ENCODE data around the gene PPP3CB.

PPP3CB gene

DNA sequence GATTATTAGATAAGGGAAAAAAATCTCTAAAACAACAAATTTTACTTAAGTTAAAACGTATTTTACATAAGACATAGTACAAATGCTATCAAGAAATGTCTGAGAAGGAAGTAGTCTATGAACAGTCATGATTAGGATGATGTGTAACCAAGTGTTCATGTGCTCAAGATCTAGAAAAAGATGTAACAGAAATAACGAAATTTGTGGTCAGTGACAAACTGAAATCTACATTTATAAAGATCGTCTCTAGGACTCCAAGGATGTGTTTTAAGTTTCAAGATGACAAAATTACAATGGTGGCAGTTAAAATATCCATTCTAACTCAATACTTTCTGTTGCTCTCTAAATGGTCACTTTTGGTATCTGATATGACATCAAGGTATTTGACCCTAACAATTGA, 17.2 kb downstream of the PPP3CB start:
- DNase-seq = no peak

DNA sequence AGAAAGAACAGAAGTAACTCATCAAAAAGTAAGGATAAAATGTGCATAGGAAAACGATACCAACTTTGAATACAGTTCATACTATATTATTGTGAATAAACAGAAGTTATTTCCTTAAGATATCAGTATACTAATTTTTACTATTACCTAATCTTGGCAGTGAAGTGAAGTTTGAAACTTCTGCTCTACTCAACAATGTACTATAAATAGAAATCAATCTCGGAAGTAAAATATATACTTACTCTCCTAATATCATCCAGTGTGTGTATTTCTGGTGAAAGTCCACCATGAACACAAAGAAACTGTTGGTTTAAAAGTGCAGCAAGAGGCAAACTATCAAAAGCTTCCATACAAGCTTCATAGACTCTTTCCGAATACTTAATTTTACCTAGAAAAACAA, 24.6 kb downstream of the PPP3CB start:
- DNase-seq = no peak

DNA sequence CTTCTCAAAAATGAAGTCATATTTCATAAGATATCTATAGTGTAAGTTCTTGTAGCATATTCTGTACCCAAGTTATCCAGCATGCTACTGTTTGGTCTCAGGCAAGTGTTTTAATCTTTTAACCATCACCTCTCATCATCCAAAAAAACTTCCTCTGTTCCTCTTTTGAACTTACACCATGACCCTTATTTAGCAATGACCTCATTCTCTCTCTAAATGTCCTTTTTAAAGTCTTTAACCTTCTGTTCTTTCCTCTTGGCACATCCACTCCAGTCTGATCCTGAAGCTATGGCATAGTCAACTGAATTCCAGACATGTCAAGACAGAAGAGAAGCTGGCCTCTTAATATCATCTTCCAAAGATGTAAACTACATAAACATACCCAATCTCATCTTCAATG, 26.2 kb downstream of the PPP3CB start:
- DNase-seq = no peak

DNA sequence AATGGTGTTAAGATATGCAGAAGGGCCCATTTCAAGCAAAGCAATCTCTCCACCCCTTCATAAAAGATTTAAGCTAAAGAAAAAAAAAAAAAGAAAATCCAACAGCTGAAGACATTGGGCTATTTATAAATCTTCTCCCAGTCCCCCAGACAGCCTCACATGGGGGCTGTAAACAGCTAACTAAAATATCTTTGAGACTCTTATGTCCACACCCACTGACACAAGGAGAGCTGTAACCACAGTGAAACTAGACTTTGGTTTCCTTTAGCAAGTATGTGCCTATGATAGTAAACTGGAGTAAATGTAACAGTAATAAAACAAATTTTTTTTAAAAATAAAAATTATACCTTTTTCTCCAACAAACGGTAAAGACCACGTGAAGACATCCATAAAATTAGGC, 28.6 kb downstream of the PPP3CB start:
- DNase-seq = no peak

DNA sequence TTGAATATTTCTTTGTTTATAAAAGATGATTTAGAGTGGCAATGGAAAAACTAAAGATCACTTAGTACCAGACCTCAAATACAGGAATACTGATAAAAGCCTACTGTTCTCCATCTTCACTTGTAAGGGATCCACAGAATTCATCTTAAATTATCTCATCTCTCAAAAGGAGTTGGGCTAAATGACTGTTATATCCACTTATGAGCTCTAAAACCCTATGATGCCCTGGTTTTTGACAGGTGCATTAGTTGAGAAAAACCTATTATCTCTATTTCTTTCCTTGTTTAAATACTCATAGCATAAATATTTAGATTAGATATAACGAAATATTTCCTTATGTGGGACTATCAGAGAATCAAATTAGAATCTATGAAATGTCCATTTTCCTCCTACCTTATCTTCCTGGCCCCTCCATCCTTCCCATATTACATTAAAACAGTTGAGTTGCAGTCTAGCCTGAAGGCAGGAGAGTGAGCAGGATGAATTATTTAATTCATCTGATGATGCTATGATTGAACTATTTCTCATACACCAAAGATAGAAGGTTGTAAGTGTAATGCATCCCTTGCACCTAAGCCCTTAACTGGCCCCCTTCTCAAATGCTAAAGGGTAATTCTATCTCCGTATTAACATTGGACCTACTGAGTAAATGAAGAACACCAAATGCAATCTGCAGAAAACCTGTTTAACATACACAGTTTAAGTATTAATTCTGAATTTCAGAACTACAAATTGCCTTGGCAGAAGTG, 29.7 kb downstream of the PPP3CB start:
- DNase-seq = no peak

DNA sequence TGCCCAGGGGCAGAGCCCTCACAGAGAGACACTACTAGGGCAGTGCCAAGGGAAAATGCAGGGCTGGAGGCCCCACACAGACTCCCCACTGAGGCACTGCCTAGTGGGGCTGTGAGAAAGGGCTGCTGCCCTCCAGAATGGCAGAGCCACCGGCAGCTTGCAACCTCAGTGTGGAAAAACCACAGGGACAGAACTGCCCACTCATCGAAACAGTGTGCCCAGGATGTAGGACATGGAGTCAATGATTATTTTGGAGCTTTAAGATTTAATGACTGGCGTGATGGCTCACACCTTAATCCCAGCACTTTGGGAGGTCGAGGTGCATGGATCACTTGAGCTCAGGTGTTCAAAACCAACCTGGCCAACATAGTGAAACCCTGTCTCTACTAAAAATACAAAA, 34.9 kb downstream of the PPP3CB start:
- no peak for DNase-seq

DNA sequence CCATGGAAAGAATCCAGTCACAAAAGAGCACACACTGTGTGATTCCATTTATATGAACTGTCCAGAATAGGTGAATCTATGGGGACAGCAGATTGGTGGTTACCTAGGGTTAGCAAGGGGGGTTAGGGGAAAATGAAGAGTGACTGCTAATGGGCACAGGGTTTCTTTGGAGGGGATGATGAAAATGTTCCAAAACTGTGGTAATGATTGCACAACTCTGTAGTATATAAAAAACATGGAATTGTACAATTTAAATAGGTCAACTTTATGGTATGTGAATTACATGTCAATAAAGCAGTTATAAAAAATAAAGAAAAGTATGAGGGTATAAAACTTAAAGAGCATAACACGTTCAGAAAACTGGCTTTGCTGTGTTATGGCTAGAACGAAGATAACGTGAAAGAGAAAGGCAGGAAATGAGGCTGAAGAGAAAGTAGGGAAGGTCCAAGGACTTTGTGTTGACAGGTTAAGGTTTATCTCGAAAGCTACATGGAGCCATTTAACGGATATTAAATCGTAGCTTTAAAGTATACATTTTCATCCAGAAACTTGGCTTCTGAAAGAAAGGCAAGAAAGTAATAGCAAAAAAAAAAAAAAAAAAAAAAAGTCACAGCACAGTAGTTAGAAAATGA, 36.0 kb downstream of the PPP3CB start:
- no peak for DNase-seq

DNA sequence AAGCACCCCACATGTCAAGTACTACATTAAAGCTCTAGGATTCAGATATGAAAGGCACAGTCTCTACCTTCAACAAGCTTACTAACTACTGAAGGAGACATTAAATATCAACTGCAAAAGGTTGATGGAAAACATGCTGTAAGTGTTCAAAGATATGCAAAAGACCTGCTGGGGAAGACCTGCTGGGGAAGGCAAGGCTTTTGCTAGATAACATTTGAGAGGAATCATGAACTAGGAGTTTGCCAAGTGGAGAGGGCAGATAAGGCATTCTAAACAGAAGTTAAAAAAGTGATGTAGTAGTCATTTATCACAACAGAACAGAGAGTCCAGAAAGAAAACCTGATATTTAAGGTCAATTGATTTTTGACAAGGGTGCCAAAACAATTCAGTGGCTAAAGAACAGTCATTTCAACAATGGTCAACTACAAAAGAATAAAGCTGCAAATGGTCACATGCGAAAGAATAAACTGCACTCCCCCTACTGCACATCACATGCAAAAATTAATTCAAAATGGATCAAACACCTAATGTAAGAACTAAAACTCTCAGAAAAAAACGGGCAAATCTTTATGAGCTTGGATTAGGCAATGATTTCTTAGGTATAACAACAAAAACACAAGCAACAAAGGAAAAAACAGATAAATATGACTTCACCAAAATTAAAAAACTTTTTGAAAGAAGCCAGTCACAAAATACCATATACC, 39.5 kb downstream of the PPP3CB start:
- no peak for DNase-seq

DNA sequence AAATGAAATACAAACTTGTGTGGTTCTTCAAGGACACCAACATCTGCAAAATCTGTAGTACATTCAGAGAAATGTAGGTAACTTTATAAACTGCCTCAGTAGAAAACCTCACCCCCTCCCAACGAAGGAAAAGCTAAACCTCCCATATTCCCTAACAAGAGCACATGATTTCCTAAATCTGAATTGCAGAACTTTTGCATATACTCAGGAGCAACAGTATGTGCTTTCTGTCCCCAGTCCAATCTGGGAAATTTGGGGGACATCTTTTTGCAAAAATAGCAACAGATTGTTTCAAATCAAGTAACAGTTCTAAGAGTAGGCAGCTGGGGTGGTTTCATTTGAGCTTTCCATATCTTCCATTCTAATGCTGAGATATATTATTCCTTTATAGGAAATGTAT, 46.7 kb downstream of the PPP3CB start:
- no peak for DNase-seq

DNA sequence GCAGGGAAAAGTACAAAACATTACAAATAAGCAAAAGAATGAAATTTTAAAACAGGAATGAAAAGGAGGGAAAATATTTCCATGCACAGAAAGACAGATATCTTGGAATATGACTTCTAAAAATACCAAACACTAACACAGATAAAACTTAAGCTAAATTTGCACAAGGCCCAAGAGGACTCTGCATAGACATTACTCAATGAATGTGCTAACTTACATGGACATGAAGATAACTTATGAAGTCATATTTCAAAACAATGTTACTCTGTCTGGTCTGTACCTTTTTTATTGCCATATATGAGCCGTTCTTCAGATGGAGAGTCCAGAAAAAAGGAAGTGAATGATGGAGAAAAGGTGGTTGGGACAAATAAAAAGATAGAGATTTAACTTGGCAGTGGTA, 47.4 kb downstream of the PPP3CB start:
- no peak for DNase-seq

DNA sequence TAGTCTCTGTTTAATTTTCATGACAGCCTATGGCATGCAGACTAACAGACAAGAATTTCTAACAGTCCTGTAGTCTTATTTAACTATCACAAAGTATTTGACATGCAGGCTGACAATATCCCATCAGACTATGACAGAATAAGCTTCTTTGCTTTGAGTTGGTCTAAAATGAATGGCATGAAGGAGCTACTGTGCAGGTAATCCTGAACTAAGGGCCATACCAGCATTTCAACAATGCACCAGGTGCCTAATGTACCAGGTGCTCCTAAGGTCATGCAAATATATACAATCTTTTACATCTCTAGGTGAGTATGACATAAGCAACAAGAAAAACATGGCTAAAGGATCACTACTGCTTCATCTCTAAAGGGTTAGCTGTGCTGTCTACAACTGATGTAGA, 48.9 kb downstream of the PPP3CB start:
- DNase-seq = no peak

DNA sequence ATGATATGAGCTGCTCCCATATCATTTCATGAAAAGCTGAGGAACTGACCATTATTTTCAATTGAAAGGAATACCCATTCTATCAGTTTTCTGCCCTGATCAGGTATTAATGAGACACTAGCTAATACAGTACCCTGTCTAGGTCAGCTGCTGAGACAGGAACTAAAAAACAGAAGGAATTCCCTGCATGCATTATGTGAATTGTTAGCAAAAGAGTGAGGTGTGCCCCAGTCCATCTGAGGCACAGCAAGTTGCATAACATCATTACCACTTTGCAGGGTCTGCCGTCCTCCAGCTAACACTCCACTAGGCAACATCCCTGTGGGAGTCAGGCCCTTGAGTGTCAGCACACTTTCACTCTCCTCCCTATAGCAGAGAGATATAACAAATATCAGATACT, 51.4 kb downstream of the PPP3CB start:
- DNase-seq = no peak

DNA sequence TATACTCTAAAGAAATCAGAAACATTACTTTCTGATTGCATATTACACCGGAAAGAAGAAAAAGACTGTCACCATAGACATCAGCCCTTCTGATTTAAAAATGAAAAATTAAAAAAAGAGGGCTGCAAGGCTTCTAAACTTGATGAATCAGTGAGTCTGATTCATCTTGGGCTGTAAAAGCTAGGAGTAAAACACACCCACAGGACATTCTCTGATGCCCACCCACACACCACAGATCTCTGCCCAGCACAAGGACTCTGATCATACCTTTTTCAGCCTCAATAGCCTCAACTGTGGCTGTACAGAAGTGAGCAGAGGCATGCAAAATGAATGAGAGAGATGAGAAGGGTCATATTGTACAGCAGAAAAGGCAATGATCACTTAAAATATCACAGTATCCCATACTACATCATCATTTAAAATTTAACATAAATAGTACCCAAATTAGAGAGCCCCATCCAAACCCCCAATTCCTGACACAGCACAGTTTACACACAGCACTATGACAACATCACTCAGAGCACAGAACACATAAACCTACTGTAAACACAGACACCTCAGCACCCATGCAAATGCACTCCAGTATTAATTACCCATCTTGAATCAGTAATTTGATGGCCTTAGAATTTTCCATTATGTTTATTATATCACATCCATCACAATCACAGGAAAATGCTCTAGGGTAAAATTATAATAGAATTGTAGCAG, 56.1 kb downstream of the PPP3CB start:
- DNase-seq = no peak

DNA sequence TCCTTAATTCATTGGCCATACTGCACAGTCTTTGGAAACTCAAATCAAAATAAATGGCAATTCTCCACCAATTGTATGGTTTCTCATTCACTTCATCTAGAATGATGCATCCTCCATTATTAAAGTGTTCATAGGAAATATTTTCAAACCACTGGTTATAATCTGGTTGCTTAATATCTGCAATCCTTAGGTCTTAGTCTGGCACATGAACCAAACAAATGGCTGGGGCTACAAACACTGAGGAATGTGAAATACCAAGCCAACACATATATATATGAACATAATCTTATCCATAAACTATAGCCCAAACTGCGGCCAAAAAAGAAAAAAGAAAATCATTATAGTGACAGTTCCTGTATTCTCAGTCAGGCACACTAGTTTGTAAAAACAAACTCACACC, 56.8 kb downstream of the PPP3CB start:
- no peak for DNase-seq

DNA sequence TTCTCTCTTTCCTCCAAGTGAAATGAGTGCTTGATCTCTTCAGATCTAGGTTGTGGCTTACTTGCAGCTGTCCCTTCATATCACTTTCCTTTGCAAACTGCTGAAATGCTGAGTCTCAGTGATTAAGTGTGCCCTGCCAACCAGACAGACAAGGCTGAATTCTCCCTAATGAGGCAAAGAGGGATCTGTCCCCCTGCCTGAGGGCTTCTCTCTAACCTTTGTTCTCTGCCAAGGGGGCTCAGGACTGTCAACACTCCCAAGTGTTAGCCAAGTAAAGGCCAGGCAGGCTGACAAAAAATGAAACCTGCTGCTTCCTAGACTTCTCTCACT, 62.3 kb downstream of the PPP3CB start, which contains the start of gene MSS51:
Gene MSS51, minus strand, starts transcription at position 24 of the 330 bp plus-strand sequence. CDS start 5,277 bp downstream, outside the sequence.
- DNase-seq = peak; percentile 54

DNA sequence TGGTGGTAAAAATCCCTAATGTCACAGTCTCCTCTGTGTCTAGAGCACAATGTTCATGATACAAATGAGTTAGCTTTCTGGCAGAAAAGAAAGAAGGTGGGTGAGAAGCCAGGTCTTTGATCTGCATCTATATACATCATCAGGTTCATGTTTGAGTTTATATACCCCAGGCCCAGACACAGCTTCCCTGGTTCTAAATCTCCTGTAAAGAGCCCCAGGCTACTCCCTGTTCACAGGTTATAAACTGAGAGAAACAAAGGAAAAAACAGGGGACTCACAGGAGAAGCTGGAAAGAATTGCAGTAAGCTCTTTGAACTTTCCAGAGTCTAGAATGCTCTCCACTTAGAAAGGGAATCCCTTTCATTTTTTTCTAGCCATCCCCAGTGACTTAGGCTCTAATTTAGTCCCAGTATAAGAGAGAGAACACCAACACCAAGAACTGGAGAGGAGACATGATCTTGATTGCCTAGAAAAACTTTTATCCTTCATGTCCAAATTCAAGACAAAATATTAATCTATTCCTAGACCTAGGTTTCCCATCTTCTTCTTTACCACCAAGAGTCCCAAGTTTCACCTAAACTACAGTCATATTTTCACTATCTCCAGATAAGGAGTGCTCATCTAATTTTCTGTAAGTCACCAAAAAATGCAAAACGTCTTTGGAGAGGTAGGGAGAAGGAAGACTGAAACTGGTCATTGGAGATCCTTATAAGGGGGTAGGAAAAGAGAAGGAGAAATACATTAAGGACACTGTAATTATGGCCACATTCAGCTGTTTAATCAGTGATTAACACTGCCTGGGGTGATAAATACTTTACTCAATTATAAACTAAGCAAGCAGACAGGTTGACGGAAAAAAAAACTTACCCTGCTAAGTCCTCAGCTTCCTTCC, 62.9 kb downstream of the PPP3CB start:
- DNase-seq = no peak

DNA sequence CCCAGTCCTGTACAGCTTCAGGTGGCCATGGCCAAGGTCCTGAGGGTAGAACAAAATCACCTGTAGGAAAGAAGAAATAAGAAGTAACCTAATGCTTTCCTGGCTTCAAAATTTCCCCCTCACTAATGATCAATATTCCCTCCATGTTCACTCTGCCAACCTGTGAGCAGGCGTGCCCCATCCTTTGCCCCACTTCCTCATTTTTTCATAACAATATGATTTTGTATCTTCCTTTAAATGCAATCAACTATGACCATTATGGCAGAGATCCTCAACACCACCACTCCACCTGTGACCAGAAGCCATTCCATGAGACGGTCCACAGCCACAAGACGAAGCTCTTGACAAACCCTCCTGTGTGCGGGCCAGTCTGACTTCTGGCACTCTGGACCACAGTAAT, 69.5 kb downstream of the PPP3CB start:
- no peak for DNase-seq

DNA sequence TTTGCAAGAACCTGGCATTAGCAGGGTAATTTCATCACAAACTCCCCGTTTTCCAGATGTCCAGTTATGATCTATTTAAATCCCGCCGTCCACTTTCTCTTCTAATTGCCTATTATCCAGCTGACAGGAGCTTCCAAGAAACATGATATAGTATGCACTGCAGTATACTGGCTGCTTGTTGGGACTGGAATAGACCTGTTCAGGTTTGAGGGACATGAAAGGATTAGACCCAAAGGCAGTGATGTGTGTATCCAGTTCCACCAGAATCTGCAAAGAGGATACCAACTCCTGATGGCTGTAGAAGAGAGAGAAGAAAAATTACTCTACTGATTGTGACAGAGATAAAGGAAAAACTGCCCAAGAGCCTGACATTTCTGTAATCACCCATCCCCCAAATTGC, 71.3 kb downstream of the PPP3CB start:
- no peak for DNase-seq

DNA sequence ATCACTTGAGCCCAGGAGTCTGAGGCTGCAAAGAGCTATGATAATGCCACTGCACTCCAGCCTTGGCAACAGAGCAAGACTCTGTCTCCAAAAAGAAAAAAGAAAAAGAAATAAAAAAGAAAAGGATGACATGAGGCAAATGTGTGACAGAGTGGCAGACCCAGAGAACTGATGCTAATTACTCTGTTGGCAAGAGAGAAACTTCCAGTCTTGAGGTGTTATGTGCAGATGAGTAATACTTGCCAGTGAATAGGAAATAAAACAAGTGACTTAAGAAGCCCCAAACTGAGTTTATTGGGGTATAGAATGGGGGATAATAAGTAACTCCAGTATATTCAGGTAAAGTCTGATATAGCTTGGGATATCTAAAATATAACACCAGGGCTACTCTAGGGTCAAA, 72.5 kb downstream of the PPP3CB start:
- DNase-seq = no peak

DNA sequence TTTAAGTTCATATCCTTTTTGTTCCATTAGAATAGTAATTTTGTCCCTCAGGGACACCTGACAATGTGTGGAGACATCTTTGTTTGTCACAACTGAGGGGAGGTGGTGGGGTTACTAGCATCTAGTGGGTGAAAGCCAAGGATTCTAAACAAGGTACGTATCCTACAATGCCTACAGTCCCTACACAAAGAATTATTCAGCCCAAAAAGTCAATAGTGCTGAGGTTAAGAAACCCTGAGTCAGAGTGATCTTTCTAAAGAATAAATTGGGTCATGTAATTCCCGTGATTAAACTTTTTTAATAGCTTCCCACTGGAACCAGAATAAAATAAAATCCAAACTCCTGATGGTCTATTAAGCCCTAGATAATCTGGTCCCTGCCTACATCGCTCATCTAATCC, 79.3 kb downstream of the PPP3CB start:
- no peak for DNase-seq

DNA sequence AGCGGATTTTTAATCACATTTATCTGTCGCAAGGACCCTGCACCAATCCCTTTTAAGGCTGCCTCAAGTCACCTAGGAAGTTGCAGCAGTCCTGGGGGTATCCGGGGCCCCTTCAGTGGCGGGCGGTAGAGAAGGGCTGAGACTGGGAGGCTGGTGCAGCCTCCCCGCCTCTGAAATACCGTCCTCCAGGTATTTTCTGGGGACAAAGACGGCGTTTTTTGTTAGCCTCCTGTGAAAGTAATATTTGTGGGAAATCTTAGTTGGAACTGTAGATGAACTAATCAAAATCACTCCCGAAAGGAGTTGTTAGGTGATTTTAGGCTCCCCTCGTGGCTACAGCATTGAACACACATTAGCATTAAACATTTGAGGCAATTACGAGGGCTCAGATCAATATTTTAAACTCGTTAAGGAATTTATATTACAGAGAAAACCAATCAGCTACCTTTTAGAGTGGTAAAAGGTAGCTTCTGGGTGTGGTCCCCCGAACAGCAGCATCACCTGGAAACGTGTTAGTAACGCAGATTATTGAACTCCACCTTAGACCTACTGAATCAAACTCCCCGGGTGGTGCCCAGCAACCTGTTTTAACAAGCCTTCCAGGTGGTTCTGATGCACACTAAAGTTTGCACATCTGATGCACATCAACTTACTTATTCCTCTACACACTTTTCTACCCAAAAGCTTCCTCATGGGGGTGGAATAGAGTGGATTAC, 81.4 kb downstream of the PPP3CB start:
- no peak for DNase-seq
